Esophagus muscularis mucosa (tissue), 4 donors: ENCODE measurements around the gene RGS3.

Experiments used
- EP300 ChIP-seq: sonication (generic); formaldehyde crosslinking; IDR thresholded peaks from one replicate; pipeline ENCODE4 v1.6.1; 2017; ENCODE audit warnings: antibody characterized with exemption
- POLR2A ChIP-seq: fragments of 450-650 bp; IDR thresholded peaks from one replicate; pipeline ENCODE4 v1.6.1; 2017; ENCODE audit warnings: antibody characterized with exemption, moderate library complexity, mild to moderate bottlenecking, low read depth
- POLR2AphosphoS5 ChIP-seq, 2 donors: sonication (generic); formaldehyde crosslinking; IDR thresholded peaks; one replicate each; pipeline ENCODE4 v1.6.1; 2017; ENCODE audit warnings: antibody characterized with exemption in 2 of 2
- TF ChIP-seq, protein P1 (sequence below), 3 experiments: fragments of 200-600 bp in 2 of 3; fragments of 450-650 bp in 1 of 3; sonication (generic) in 2 of 3; IDR thresholded peaks; one replicate each; pipeline ENCODE4 v1.5.1; 2017 to 2019; ENCODE audit warnings: antibody characterized with exemption in 3 of 3, mild to moderate bottlenecking in 2 of 3, moderate library complexity in 1 of 3

- TF ChIP-seq, protein P1, sequence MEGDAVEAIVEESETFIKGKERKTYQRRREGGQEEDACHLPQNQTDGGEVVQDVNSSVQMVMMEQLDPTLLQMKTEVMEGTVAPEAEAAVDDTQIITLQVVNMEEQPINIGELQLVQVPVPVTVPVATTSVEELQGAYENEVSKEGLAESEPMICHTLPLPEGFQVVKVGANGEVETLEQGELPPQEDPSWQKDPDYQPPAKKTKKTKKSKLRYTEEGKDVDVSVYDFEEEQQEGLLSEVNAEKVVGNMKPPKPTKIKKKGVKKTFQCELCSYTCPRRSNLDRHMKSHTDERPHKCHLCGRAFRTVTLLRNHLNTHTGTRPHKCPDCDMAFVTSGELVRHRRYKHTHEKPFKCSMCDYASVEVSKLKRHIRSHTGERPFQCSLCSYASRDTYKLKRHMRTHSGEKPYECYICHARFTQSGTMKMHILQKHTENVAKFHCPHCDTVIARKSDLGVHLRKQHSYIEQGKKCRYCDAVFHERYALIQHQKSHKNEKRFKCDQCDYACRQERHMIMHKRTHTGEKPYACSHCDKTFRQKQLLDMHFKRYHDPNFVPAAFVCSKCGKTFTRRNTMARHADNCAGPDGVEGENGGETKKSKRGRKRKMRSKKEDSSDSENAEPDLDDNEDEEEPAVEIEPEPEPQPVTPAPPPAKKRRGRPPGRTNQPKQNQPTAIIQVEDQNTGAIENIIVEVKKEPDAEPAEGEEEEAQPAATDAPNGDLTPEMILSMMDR (IDR thresholded peaks at IDR 0.05), result no peak
- TF ChIP-seq EP300 (no peak), POLR2A (no peak), POLR2AphosphoS5 (IDR thresholded peaks at IDR 0.05) (no peak)
Observed at GRCh38 chr9:113580954-113581311, 117.4 kb downstream of the RGS3 start.
